H1 (cell line): ENCODE measurements around the gene BLOC1S3. TPM values are rescaled to one million over a fixed set of nuclear protein-coding genes. Genes with fewer than 3 reads are reported as not detected.

Experiments
- CTCF ChIA-PET: fragments of 300-600 bp; sonication (Branson Sonifier 250); formaldehyde crosslinking; loops from one replicate; lab custom pipeline; 2021; ENCODE audit not compliant: partially characterized antibody; lab: Charles Lee
- POLR2A ChIA-PET: fragments of 300-600 bp; sonication (Branson Sonifier 250); formaldehyde crosslinking; loops from one replicate; lab custom pipeline; 2021; ENCODE audit warnings: inconsistent platforms; ENCODE audit not compliant: partially characterized antibody; lab: Charles Lee
- DNase-seq, 2 experiments: peaks; one replicate each; pipeline versions ENCODE4 v3.0.0 to v3.0.0-alpha.2; 2010 to 2022; ENCODE audit warnings: low spot score in 2 of 2, low read depth in 1 of 2, mixed read lengths in 1 of 2
- FAIRE-seq: peaks from 2 replicates; lab custom pipeline; 2011; peaks lifted over from hg19 to GRCh38; lab: Jason Lieb, UNC
- H2AFZ ChIP-seq: 2 replicates; pipeline ENCODE4 v1.8.1; 2012; ENCODE audit warnings: low read length, inconsistent platforms
- H2AK5ac ChIP-seq: 2 replicates; pipeline ENCODE4 v1.6.1; 2013; ENCODE audit warnings: low read depth, low read length
- H2BK120ac ChIP-seq: replicated peaks from 2 replicates; pipeline ENCODE3; 2013; ENCODE audit warnings: low read depth, low read length, inconsistent platforms
- H2BK12ac ChIP-seq: 2 replicates; pipeline ENCODE4 v1.6.1; 2013; ENCODE audit warnings: low read depth, low read length
- H2BK15ac ChIP-seq: 2 replicates; pipeline ENCODE4 v1.6.1; 2013; ENCODE audit warnings: low read length
- H2BK20ac ChIP-seq: 2 replicates; pipeline ENCODE4 v1.6.1; 2013; ENCODE audit warnings: low read length
- H2BK5ac ChIP-seq: 2 replicates; pipeline ENCODE4 v1.6.1; 2013; ENCODE audit warnings: low read depth, low read length
- H3K14ac ChIP-seq: 2 replicates; pipeline ENCODE4 v1.6.1; 2013; ENCODE audit warnings: inconsistent platforms; ENCODE audit not compliant: insufficient read length
- H3K18ac ChIP-seq: 2 replicates; pipeline ENCODE4 v1.6.1; 2013; ENCODE audit warnings: low read length; ENCODE audit errors: extremely low read depth
- H3K23ac ChIP-seq: 2 replicates; pipeline ENCODE4 v1.6.1; 2013; ENCODE audit warnings: inconsistent platforms; ENCODE audit not compliant: insufficient read length
- H3K23me2 ChIP-seq: 2 replicates; pipeline ENCODE4 v1.6.1; 2013; ENCODE audit warnings: low read depth, low read length
- H3K27ac ChIP-seq: 2 replicates; pipeline ENCODE4 v1.6.1; 2011; ENCODE audit warnings: low read depth, low read length, inconsistent platforms
- H3K27me3 ChIP-seq, 4 experiments: replicated peaks in 1 of 4; 1 replicate in 1 of 4; 2 replicates in 3 of 4; pipeline versions ENCODE4 v1.6.1 to v1.8.1; 2011 to 2013; ENCODE audit warnings: low read length in 3 of 4, mild to moderate bottlenecking in 3 of 4, inconsistent platforms in 2 of 4, mixed read lengths in 2 of 4, moderate library complexity in 1 of 4; ENCODE audit not compliant: control insufficient read depth in 3 of 4, insufficient read depth in 3 of 4; ENCODE audit errors: extremely low read depth in 1 of 4
- H3K36me3 ChIP-seq, 4 experiments: 2 replicates each; pipeline versions ENCODE4 v1.6.1 to v1.8.1; 2011 to 2013; ENCODE audit warnings: mild to moderate bottlenecking in 4 of 4, low read length in 3 of 4, moderate library complexity in 2 of 4, control low read depth in 1 of 4, inconsistent platforms in 1 of 4; ENCODE audit not compliant: insufficient read depth in 4 of 4, control insufficient read depth in 2 of 4
- H3K4ac ChIP-seq: replicated peaks from 2 replicates; pipeline ENCODE3; 2013; ENCODE audit warnings: low read length, low read depth, mixed read lengths, inconsistent platforms; ENCODE audit not compliant: insufficient read length
- H3K4me1 ChIP-seq, 4 experiments: replicated peaks in 1 of 4; 1 replicate in 1 of 4; 2 replicates in 3 of 4; pipeline versions ENCODE4 v1.6.1 to v1.8.1; 2011 to 2013; ENCODE audit warnings: low read length in 3 of 4, inconsistent platforms in 2 of 4, mixed read lengths in 1 of 4; ENCODE audit not compliant: insufficient read depth in 4 of 4, control insufficient read depth in 3 of 4
- H3K4me2 ChIP-seq, 2 experiments: 2 replicates each; pipeline versions ENCODE4 v1.6.1 to v1.8.1; 2011 to 2013; ENCODE audit warnings: low read depth in 2 of 2, low read length in 2 of 2, control low read depth in 1 of 2, inconsistent platforms in 1 of 2, mild to moderate bottlenecking in 1 of 2; ENCODE audit not compliant: insufficient read depth in 1 of 2
- H3K4me3 ChIP-seq, 4 experiments: fragments of 200-600, 300-600 bp in 1 of 4; sonication (generic), shearing (Covaris generic), sonication (Bioruptor Twin) in 1 of 4; 2 replicates each; pipeline versions ENCODE4 v1.5.1 to v1.8.1; 2011 to 2016; ENCODE audit warnings: low read length in 4 of 4, low read depth in 3 of 4, control low read depth in 2 of 4, inconsistent platforms in 2 of 4, mild to moderate bottlenecking in 2 of 4, mixed read lengths in 1 of 4, moderate library complexity in 1 of 4; ENCODE audit not compliant: insufficient read depth in 2 of 4; ENCODE audit errors: extremely low read depth in 1 of 4
- H3K56ac ChIP-seq: replicated peaks from 2 replicates; pipeline ENCODE3; 2013; ENCODE audit warnings: low read depth, mild to moderate bottlenecking, mixed read lengths, low read length, inconsistent platforms; ENCODE audit not compliant: insufficient read length
- H3K79me1 ChIP-seq: 2 replicates; pipeline ENCODE4 v1.6.1; 2013; ENCODE audit warnings: low read depth, low read length, control low read depth
- H3K79me2 ChIP-seq, 2 experiments: 2 replicates each; pipeline versions ENCODE4 v1.6.1 to v1.8.1; 2012 to 2013; ENCODE audit warnings: low read length in 2 of 2, mild to moderate bottlenecking in 2 of 2, inconsistent platforms in 1 of 2; ENCODE audit not compliant: insufficient read depth in 2 of 2, control insufficient read depth in 1 of 2
- H3K9ac ChIP-seq, 4 experiments: replicated peaks in 1 of 4; 1 replicate in 1 of 4; 2 replicates in 3 of 4; pipeline versions ENCODE4 v1.6.1 to v1.8.1; 2011 to 2013; ENCODE audit warnings: low read depth in 3 of 4, low read length in 3 of 4, control low read depth in 2 of 4, mild to moderate bottlenecking in 2 of 4, moderate library complexity in 2 of 4, inconsistent platforms in 1 of 4; ENCODE audit errors: extremely low read depth in 1 of 4
- H3K9me3 ChIP-seq, 2 experiments: 2 replicates each; pipeline versions ENCODE4 v1.6.1 to v1.8.1; 2012 to 2013; ENCODE audit warnings: mild to moderate bottlenecking in 2 of 2, moderate library complexity in 2 of 2, control low read depth in 1 of 2, inconsistent platforms in 1 of 2, low read depth in 1 of 2, low read length in 1 of 2, mixed read lengths in 1 of 2; ENCODE audit not compliant: insufficient read depth in 2 of 2
- H4K20me1 ChIP-seq, 2 experiments: replicated peaks in 1 of 2; 2 replicates each; pipeline versions ENCODE3 to v1.8.1; 2011 to 2013; ENCODE audit warnings: inconsistent platforms in 2 of 2, low read length in 2 of 2, mild to moderate bottlenecking in 1 of 2; ENCODE audit not compliant: insufficient read depth in 2 of 2, control insufficient read depth in 1 of 2
- H4K5ac ChIP-seq: 2 replicates; pipeline ENCODE4 v1.6.1; 2013; ENCODE audit warnings: low read length, low read depth, mixed read lengths, inconsistent platforms; ENCODE audit not compliant: insufficient read length
- H4K8ac ChIP-seq: 2 replicates; pipeline ENCODE4 v1.8.0; 2013; ENCODE audit warnings: mild to moderate bottlenecking, moderate library complexity, low read length, inconsistent platforms; ENCODE audit not compliant: insufficient read depth; ENCODE audit errors: extremely low read depth
- H4K91ac ChIP-seq: replicated peaks from 2 replicates; pipeline ENCODE3; 2013; ENCODE audit warnings: low read length, mixed read lengths, inconsistent platforms; ENCODE audit not compliant: insufficient read length
- ATF2 ChIP-seq: IDR thresholded peaks from 2 replicates; pipeline ENCODE4 v1.6.1; 2012; ENCODE audit warnings: low read length, inconsistent platforms
- CBX8 ChIP-seq: fragments of 300-800, 300-1000 bp; sonication (generic); IDR thresholded peaks from 2 replicates; pipeline ENCODE4 v1.7.1; 2016; ENCODE audit warnings: low read depth, low read length, borderline replicate concordance
- EP300 ChIP-seq, 2 experiments: IDR thresholded peaks; 1 replicate in 1 of 2; 2 replicates in 1 of 2; pipeline ENCODE4 v1.6.1; 2011 to 2012; ENCODE audit warnings: low read depth in 2 of 2, low read length in 2 of 2, mild to moderate bottlenecking in 2 of 2, borderline replicate concordance in 1 of 2, inconsistent platforms in 1 of 2, moderate library complexity in 1 of 2
- ZNF274 ChIP-seq: IDR thresholded peaks from 2 replicates; pipeline ENCODE4 v1.7.0; 2012; ENCODE audit warnings: low read length, borderline replicate concordance; ENCODE audit errors: extremely low read depth
- WGBS, 2 experiments: shearing (Covaris generic) in 1 of 2; methylation state at CpG; one replicate each; pipeline versions ENCODE4 v1.1.6 to v1.1.7; 2013 to 2015; ENCODE audit warnings: low lambda C conversion rate in 2 of 2, mixed read lengths in 2 of 2, inconsistent platforms in 1 of 2, low coverage in 1 of 2, missing lambda C conversion rate in 1 of 2; ENCODE audit not compliant: insufficient replicate concordance in 2 of 2, insufficient coverage in 1 of 2, insufficient read length in 1 of 2; ENCODE audit errors: extremely low coverage in 1 of 2, missing lambda C conversion rate in 1 of 2; 5-methylcytosine and 5-hydroxymethylcytosine counted together
- polyA plus RNA-seq, 7 experiments: library from polyadenylated mRNA; depleted of rRNA in 3 of 7; stranded (reverse) in 5 of 7; unstranded in 2 of 7; fragments of >200 nt in 5 of 7; fragments of 200-250 nt in 2 of 7; gene quantifications; 1 replicate in 5 of 7; 2 replicates in 1 of 7; 4 replicates in 1 of 7; pipeline versions ENCODE4 v1.2.1 to v1.2.3, GENCODE V29; 2011 to 2013; ENCODE audit warnings: missing spikeins in 2 of 7, mixed read lengths in 2 of 7
- total RNA-seq: library from RNA; stranded (reverse); fragmentation: NEBNext Ultra II Directional; extraction: Animal tissue kit (Norgen Biotek cat#: 25700); gene quantifications from 2 replicates; pipeline ENCODE4 v1.2.1, GENCODE V29; 2021

The BLOC1S3 gene
- total and polyA plus RNA-seq, 2 of the 8 experiments (the other 6 are each of a cell fraction or from before 2014, with no cell fraction given) = 6.0 to 6.1 TPM

DNA sequence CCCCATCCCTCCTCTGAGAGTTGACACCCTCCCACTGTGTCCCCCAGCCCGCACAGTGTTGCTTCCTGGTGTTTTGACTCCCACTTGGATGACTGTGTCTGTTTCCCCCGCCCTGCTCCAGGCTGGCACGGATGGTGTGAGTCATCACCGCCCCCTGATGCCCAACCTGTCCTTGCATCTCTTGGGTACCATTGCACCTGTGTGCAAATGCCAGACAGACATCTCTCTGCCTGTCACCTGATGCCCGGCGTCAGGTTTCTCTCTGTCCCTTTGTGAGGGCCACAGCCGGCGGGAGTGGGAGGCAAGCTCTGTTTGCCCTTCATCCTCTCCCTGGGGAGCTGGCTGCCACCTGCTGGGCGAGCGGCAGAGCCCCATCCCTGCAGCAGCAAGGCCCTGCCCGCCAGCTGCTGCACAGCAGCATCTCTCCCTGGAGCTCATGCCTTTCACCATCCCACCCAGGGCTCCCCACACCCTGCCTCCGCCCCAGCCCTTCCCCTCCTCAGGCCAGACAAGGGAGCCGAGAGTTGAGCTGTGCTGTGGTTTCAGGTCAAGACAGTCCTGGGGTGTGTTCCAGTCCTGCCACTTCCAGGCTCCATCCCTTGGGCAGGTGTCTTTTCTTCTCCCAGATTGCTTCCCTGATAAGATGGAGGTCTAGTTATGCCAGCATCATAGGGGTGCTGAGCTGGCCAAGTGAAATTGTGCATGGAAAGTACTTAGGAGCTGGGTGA, 47.5 kb upstream of the BLOC1S3 start:
- peak overlapping the region; percentile 24; the same call in 1 of the 2 replicates for H2BK5ac ChIP-seq
- no peak overlapping the region for H3K27ac ChIP-seq
- no peak overlapping the region for H2AK5ac ChIP-seq
- H3K9ac ChIP-seq = no peak overlapping the region
- ChIA-PET POLR2A (interaction anchor here (1.0 to 2.0 kb wide), 5 partner anchors 9 to 39 kb away, joined by 3 to 5 read pairs (median 4); partner anchors contain the start of gene PPP1R37), CTCF (interaction anchor here (0.6 to 2.5 kb wide), 10 partner anchors 9 to 1626 kb away, joined by 3 to 12 read pairs (median 3); partner anchors contain the start of gene ZNF296)
- H3K4me2 ChIP-seq = no peak overlapping the region
- no peak for DNase-seq
- H4K5ac ChIP-seq = no peak overlapping the region
- H2BK20ac ChIP-seq = no peak overlapping the region; the same call in 1 of the 2 replicates
- 63% methylated on average over 12 of the region's 13 CpGs; no CpG with 5 or more reads in 1 of the 2 experiments for WGBS, 2 experiments
- H2AFZ ChIP-seq = no peak overlapping the region
- no peak overlapping the region for H3K56ac ChIP-seq
- H3K14ac ChIP-seq = no peak overlapping the region
- no peak overlapping the region for H2BK120ac ChIP-seq
- peak overlapping the region; percentile 48; the same call in 1 of the 2 replicates for H3K18ac ChIP-seq
- H3K23ac ChIP-seq = no peak overlapping the region
- no peak overlapping the region for H2BK15ac ChIP-seq
- peaks cover 0 to 50% of the 10 kb centered on the region in 2 experiments; a peak in 2 of 4 replicates for H3K79me2 ChIP-seq
- TF ChIP-seq ZNF274 (no peak), EP300 (IDR thresholded peaks at IDR 0.05; ENCODE audit: borderline replicate concordance in 1 of 2, low read depth in 2 of 2, low read length in 2 of 2) (no peak), CBX8 (no peak), ATF2 (no peak)
- peaks cover 24% of the 10 kb centered on the region for H3K79me1 ChIP-seq
- H3K4ac ChIP-seq = no peak overlapping the region
- H3K27me3 ChIP-seq = no peaks in the 10 kb centered on the region; a peak in 1 of 7 replicates
- no peak overlapping the region for H4K91ac ChIP-seq
- no peaks in the 10 kb centered on the region for H3K23me2 ChIP-seq
- no peak overlapping the region; the same call in 1 of the 2 replicates for H4K8ac ChIP-seq
- FAIRE-seq = no peak
- peaks cover 17 to 26% of the 10 kb centered on the region in 2 experiments for H4K20me1 ChIP-seq
- peaks cover 0 to 12% (median 6%) of the 10 kb centered on the region in 4 experiments; a peak in 5 of 7 replicates for H3K4me1 ChIP-seq
- no peak overlapping the region for H3K4me3 ChIP-seq
- H3K36me3 ChIP-seq = no peaks in the 10 kb centered on the region
- no peak overlapping the region for H2BK12ac ChIP-seq
- no peaks in the 10 kb centered on the region for H3K9me3 ChIP-seq
